ENCODE results near the gene SCUBE3.

The SCUBE3 gene

DNA sequence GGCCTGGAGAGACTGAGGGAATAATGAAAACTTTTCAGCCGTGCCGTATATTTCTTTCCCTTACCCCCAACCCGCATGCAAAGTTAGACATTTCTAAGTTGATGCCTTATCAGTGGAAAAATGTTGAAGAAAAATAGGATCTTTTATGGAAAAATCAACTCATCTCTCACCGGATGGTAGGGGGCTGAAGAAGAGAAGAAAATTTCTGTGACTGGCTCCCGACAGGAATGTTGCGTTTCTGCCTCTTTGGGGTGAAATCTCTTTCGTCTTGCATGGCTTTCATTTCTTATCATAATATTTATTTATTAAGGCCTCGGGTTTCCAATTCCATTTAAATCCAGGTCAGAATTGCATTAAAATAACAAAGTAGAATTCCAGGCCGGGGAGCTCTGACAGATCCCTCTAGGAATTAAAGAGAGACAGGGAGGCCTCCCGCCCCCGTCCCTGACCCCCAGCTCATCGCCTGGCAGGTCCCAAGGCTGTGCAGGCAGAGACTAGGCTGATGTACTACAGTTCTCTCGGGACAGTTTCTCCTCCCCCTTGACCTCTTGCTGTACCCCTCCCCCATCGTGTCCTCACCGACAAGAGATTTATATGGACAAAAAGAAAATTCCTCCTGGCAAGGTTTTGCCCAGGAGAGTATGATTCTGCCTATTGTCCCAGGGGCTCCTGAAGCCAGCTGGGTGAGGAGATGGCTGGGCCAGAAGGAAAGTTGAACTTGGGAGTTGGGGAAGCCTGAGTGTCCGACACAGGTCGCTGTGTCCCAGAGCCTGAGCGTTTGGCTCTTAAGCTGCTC, 1.3 kb downstream of the SCUBE3 start:
- DNase-seq = no peak

DNA sequence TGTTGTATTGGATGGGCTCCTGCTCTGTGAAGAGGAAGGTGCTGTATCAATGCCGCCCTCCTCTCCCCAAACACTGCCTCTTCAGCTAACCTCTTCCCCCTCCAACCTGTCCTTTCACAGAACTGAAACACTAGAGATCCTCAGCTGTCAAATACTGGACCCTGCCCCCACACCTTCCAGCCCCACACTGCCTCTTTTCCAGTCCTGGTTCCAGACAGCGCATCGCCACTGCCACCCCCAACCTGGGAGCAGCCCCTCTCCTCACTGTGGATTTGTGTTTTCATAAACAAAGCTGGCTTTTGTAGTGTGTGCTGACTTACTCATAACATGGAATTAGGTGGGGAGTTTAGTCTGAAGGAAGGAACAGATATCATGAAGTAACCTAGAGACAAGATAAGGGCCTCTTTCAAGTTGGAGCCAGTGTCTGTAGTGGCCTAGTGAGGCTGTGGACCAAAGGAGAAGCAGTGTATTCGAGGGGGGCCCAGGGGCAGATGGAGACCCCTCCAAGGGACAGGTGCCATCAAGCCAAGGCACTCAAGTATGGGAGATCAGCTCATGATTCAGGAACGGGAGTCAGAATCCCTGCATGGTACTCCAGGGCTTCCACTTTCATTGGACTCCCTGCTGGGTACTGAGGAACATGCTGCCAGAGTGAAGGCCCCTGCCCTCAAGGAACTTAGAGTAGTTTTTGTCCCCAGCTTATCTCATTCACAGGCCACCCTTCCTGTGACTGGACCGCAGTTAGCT, 2.1 kb downstream of the SCUBE3 start:
- DNase-seq = no peak

DNA sequence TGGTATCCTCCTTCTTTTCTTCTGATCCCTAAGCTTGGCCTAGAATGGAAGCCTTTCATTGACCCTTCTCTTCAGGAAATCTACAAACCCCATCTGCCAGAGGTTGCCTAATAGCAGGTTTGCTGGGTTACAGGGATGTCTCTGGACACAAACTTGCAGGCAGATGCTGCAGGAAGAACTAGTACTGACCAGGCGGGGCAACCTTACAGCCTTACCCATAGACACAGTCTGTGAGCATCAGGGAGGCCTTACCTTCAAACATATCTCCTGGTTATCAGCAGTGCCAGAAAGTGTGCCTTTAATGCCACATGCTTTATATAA, 2.6 kb downstream of the SCUBE3 start:
- DNase-seq = no peak

DNA sequence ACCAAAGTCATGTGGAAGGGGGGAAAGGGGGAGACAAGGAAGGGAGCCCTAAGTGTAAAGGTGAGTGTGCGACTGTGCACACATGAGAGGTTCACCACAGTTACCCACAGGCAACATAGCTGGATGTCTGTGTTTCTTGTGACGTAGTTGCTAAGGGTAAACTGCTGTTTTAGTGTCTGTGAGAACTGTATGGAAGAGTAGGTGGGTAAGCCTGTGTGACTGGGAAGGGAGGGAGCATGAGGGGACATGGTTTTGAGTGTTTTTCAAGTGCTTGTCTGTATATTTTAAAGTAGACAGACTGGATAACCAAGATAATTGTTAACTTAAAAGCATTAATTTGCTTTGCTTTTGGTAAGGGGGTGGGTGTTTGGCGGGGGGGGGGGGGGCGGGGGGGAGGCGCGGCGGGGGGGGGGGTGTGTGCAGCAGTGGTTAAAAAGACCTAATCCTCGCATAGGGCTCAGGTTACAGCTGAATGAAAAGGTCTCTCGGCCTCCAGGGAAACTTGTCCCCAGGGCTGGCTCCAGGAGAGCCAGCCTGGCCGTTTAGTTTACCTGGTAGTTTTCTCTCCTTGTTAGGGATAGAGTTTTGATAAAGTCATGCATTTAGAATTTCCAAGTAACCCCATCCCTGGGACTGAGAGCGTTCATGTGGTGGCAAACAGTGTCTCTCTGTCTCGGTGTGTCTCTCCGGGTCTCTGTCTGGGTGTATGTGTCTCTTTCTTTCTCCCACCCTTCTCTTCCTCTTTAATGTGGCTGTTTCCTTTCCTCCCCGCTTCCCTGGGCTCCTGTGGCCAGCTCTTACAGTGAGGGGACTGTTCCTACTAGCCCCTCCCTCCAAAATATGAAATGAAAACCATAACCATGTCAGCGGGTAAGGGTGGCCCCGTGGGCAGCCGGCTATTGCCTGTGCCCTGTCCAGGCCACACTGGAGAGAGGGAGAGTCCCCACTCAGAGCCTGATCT, 3.4 kb downstream of the SCUBE3 start:
- no peak for DNase-seq

DNA sequence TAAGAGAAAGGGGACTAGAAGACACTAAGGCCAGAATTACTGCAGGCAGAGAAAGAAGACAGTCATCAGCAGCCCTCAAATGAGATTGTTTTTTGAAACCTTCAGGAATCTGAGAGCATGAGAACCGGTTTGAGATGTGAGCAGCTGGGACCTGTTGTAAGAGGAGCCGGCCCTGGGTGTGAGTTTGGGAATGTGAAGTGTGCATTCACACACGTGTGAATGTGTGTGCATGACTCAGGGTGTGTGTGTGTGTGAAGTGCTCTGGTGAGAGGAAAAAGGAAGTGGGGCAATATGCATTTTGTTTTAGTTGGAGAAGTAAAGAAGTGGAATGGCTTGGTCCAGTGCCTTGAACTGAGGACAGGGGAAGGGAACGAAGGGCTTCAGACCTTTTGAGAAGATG, 4.3 kb downstream of the SCUBE3 start:
- DNase-seq = no peak

DNA sequence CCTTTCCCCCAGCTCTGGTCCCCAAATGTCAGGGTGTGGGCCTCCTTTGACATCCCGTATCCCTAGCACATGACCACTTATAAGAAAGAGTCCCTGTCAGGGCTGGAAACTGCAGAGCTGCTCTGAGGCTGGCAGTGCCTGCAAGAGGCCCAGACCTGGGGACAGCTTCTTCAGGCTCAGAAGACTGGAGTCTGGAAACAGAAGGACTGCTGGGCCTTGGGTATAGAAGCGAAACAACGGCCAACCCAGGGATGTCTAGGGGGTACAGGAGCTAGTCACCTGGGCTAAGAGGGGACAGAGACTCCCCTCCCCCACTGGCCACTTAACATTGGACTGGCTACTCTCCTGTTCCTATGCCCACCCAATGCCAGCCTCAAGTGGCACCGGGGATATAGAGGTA, 4.7 kb downstream of the SCUBE3 start:
- no peak for DNase-seq

DNA sequence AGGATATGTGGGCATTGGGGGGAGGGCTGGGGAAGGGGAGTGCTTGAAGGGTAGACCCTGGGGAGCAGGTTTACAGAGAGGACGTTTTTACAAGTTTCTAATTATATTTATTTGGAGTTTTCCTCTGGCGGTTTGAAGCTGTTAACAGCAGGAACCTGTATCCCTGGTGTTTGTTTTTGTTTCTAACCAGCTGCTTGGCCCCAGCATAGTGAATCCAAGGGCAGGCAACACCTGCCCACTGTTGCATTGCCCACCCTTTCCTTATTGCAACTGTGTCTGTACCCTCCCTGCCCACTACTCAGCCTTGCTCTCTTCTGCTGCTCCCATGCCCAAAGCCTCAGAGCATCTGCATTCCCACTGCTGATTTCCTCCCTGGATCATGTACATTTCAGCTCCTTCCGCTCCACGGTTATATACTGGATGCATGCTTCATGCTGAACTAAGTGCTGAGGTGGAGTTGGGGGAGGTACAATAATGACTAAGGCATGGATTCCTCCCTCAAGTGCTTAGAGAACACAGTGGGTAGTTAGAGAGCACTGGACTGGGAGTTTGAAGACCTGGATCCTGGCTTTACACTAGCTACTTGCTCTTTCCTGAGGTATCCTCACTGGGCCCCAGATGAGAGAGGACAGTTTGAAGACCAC, 6.0 kb downstream of the SCUBE3 start:
- no peak for DNase-seq

DNA sequence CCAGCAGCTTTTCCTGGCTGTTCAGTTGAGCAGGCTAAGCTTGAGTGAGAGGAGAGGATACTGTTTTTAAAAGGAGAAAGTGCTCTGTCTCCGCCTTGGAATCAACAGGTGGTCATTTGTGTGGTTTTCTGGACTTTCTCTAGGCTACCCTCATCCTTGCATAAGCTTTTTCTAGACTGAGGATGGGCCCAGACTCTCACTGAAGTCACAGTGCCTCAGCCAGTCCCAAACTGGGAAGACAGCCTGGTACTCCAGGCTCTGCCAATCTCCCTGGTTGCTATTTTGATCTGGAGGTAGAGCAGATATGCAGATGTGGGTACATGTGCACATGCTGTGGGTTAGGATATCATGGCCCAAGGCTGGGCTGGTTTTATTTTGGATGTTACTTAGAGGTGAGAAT, 7.0 kb downstream of the SCUBE3 start:
- DNase-seq = no peak

DNA sequence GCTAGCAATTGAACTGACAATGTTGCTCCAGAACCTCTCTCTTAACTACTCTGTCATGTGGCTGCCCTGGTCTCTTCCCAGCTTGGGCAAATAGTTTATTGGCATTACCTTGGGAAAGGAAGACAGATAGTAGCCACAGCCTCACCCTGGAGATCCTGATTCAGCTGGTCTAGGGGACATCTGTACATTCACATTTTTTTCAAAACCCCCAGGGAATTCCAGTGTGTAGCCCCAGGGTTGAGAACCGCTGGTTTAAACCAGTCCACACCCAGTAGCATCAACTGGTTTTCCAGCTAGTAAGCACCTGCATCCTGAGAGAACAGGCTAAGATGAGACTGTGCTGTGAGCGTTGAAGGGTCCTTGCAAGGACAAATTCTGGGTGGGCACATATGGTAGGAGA, 9.6 kb downstream of the SCUBE3 start:
- DNase-seq = no peak

DNA sequence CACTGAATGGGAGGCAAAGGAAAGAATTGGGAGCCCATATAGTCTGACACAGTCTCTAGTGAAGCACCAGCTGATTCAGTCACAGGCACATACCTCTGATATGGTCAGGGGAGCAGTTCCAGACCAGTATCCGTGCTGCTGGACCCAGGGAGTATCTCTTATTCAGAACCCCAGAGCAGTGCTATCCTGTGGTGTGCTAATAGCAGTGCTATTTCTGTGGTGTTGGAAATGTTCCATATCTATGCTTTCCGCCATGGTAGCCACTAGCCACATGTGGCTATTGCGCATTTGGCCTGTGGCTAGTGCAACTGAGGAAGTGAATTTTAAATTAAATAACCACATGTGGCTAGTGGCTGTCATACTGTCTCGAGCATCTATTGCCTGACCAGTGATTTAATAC, 11.0 kb downstream of the SCUBE3 start:
- no peak for DNase-seq

DNA sequence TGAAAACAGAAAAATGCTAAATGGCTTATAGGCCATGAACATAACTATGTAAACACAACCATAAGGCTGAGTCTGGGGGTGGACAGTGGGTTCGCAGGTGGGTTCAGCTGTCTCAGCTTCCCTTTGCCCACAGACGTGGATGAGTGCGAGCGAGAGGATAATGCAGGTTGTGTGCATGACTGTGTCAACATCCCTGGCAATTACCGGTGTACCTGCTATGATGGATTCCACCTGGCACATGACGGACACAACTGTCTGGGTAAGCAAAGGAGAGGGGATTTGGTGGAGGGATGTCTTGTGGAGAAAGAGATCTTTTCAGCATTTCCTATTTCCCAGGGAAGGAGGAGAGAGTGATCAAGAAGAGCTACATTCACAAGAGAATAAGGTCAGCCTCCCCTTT, 14.7 kb downstream of the SCUBE3 start:
- DNase-seq = no peak

DNA sequence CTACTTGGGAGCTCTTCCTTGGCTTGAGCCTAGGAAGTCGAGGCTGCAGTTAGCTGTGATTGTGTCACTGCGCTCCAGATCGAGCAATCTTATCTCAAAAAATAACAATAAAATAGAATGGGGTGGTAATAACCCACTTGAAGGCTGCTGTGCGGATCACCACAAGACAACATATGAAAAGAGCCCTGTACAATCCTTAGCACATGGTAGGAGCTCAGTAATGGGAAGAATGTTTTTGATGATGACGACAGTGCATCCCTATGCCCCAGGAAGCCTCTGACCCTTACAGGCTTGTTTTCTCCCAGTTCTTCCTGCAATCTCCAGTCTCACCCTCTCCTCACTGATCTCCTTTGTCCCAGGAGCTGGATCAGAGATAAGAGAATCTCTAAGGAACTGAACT, 15.5 kb downstream of the SCUBE3 start:
- no peak for DNase-seq

DNA sequence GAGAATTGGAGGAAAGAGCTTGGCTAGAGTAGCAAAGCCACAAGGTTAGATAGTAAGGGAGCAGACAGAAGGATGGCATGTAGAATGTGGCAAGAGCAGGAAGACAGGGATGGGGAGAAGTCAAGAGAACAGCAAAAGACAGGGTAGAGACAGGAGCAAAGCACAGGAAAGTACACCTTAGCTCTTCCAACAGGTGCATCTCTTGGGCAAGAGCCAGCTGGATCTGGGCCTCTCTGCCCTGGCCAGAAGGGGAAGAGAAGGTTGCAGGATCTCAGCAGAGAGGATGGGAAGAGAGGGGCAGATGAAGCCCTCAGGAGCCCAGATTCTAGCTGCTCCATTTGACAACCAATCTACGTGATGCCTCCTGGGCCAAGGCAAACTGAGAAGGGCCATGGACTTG, 16.7 kb downstream of the SCUBE3 start:
- no peak for DNase-seq

DNA sequence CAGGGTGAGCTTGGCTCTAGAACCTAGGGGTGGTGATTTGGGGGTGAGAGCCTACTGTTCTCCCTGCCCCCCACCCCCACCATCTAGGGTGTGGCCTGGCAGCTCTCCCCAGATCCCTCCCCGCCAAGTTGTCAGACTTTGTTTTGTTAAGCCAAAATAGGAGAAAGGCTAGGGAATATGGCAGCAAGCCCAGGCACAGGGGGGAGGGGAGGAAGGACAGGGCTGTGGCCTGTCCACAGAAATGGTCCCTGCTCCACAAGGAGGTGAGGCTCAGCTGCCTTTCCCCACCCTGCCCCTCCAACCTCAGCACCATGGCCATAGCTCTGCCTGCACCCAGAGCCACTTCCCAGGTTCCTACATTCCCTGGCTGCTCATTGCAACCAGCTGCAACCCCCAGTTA, 17.2 kb downstream of the SCUBE3 start:
- no peak for DNase-seq

DNA sequence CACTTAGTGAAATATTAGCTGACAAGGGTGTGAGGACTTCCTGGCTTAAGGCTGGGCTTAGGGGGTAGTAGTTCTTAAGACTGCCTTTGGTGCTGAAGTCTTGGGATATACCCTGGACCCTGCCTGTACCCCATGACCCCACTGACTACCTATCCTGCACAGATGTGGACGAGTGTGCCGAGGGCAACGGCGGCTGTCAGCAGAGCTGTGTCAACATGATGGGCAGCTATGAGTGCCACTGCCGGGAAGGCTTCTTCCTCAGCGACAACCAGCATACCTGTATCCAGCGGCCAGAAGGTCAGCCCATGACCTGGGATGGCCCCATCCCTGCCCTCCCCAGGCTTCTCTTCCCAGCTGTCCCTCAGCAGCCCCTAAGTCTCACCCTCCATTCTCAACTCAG, 17.8 kb downstream of the SCUBE3 start:
- no peak for DNase-seq

DNA sequence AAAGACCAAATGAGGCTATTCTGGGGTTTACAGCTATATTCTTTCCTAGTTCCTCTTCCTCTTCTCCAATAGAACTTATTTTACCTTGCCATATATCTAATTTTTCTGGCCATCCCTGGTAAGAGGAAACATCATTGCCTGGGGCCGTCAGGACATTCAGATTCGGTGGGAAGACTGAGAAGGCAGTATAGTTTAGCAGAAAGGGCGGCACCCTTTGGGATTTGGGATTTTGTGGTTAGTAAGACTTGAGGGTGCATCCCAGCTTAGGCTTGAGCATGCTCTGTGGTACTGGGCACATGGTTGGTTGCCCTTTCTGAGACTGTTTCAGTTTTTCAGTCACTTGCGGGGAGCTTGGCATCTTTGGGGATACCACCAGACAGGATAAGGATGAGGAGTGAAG, 21.1 kb downstream of the SCUBE3 start:
- no peak for DNase-seq

DNA sequence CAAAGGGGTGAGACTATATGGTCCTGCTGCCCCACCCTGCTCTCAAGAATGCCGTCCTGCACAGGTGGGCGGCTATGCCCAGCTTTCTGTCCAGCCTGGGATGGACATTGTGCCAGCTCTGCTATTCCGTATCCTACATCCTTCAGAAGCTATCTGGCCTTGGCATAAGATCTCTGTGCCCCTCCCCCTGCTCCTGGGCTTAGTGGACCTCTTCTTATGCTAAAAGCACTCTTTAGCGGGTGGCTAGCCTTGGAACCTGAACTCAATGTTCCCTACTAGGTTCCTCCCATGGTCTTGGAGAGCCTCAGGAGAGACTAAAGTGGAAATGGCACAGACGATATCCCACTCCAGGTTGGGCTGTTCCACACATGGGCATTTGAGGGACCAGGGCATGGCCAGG, 22.5 kb downstream of the SCUBE3 start:
- DNase-seq = no peak

DNA sequence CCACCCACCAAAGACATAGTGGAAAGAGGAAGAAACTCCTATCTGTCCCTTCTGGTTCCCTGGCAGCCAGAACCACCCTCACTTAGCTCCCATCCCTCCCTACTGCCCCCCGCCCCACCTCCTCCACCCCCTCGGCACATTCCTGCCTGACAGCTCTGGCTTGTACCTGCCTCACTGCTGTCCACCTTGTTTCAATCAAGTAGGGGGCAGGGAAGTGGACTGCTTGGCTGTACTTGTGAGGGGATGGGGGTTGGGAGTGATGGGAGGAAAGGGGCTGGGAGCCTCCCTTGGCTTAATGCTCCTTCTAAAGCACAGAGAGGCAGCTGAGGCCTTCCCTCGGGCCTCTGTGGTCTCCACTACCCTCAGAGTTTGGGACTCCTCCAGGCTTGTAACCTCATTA, 23.7 kb downstream of the SCUBE3 start:
- no peak for DNase-seq

DNA sequence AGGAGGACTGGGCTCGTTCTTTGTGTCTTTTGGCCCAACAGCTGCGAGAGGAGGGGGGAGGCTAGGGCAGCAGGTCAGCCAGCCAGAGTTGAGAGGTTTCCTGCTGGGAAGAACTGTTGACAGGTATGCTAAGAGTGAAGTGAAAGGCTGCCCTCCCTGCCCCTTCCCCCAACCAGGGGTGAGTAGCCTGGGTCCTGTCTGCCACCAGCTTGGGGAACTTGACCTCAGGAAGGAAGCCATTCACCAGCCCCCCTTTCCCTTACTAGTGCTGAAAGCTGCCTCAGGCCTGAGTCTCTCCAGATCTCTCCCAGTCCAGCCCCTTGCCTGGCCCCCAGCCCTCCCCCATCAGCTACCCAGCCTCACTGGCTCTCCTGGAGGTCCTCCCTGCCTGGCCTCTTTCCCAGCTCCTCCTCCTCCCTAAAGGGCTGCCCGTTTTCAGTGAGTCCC, 25.1 kb downstream of the SCUBE3 start:
- no peak for DNase-seq

DNA sequence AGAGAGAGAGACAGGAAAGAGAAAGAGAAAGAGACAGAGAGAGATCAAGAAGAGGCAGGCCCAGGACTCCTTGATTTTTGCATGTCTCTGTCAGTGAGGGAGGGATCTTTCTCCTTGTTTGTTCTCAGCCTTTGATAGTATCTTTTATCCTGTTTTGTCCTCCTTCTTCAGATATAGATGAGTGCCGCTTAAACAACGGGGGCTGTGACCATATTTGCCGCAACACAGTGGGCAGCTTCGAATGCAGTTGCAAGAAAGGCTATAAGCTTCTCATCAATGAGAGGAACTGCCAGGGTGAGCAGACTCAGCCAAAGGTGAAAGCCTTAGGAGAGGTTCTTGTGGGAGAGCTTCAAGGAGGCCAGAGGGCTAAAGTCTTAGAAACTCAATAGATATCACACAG, 25.8 kb downstream of the SCUBE3 start:
- no peak for DNase-seq

DNA sequence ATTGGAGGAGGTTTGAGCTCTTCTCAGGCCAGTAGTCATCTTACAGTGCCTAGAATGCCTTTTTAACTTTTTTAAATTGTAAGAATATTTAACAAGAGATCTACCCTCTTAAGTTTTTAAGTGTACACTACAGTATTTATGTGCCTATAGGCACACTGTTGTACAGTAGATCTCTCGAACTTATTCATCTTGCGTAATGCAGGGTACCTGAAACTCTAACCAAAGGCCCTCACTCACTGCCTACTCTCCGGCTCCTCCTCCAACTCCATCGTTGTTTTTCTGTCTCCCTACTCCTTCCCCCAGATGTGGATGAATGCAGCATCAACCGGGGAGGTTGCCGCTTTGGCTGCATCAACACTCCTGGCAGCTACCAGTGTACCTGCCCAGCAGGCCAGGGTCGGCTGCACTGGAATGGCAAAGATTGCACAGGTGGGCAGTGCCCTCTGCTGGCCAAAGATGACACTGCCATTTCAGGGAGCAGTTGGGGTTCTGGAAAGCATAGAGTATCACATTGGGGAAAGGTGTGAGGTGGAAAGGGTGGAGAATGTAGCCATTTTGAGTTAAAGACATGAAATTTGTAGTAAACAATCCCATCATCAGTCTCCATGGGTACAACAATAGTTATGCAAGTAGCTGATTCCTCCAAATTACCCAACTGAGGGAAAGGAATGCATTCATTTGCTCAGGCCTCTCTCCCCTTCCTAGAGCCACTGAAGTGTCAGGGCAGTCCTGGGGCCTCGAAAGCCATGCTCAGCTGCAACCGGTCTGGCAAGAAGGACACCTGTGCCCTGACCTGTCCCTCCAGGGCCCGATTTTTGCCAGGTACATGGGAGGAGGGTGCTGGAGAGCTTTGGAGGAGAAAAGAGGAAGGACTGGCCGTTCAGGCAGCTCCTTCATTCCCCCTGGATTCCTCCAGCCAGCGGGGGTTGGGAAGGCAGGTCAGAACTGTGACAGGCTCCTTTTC, 27.4 kb downstream of the SCUBE3 start:
- DNase-seq = peak; percentile 65 to 72

DNA sequence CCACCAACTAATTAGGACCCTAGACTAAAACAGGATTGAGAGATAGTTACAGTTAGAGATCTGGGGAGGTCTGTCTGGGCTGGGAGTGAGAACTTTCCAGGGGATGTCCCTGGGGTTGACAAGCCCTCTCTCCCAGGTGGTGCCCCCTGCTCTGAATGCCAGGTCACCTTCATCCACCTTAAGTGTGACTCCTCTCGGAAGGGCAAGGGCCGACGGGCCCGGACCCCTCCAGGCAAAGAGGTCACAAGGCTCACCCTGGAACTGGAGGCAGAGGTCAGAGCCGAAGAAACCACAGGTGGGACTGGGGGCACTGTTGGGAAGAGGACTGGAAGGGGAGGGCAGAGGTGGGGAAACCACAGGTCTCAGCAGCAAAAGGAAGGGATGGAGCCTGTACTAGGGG, 28.7 kb downstream of the SCUBE3 start:
- no peak for DNase-seq
